ENCODE data around the gene ZBTB7C.

Gene ZBTB7C

GRCh38 chr18:48324651-48325050, 84.5 kb downstream of the ZBTB7C start:
- no peak for DNase-seq (ENCODE audit: low read depth, low spot score)

GRCh38 chr18:48323151-48323550, 86.0 kb downstream of the ZBTB7C start:
- no peak for DNase-seq (ENCODE audit: low read depth, low spot score)

- no peak for DNase-seq (ENCODE audit: low read depth, low spot score)
Observed at GRCh38 chr18:48321536-48321935, 87.6 kb downstream of the ZBTB7C start.

- DNase-seq (ENCODE audit: low read depth, low spot score) = no peak
Observed at GRCh38 chr18:48321121-48321520, 88.1 kb downstream of the ZBTB7C start.

GRCh38 chr18:48320639-48320945, 88.6 kb downstream of the ZBTB7C start:
- no peak for DNase-seq (ENCODE audit: low read depth, low spot score)

- DNase-seq (ENCODE audit: low read depth, low spot score) = no peak
Observed at GRCh38 chr18:48319801-48320638, 89.2 kb downstream of the ZBTB7C start.

DNA sequence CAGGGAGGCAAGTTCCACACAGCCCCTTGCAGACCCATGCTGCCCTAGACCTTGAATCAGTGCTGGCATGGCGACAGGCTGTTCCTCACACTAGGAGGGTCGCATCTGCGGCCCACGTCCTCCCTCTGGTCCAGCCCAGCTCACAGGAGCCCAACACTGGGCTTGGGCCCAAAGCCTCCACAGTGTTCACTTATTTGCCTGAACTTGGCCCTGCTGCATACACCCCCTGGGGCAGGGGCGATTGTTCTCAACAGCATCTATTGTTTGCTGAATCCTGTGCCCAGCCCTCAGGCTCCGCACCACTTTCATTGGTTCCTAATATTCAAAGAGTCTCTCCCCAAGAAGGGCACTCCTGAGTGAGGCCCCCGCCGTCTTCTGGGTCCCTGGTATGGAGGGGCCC, 90.7 kb downstream of the ZBTB7C start:
- no peak for DNase-seq (ENCODE audit: low read depth, low spot score)

DNA sequence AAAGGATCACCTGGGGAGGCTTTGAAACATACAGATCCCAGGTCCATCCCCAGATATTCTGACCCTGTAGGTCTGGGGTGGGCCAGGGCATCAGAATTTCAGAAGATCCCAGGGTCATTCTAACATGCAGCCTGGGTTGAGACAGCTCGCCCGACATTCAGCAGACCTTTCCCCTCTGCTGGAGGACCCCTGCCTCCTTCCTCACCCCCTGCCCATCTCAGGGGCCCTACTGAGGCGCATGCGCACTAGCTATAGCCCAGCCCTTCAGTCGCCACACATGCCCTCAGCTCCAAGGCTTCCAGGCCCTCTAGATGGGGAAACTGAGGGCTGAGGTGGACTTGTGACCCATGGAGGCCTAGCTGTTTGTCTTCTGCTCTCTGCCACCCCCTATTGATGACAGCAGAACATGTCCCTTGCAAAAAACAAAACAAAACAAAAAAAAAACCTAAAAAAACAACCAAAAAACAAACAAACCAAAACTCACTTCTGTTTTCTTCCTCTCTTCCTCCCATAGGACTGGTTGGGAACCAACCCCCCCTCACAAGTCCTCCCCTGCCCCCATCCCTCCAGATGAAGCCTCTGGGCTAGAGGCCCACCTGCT, 91.3 kb downstream of the ZBTB7C start:
- DNase-seq (ENCODE audit: low read depth, low spot score) = no peak

GRCh38 chr18:48316177-48316576, 93.0 kb downstream of the ZBTB7C start:
- no peak for DNase-seq (ENCODE audit: low read depth, low spot score)

DNA sequence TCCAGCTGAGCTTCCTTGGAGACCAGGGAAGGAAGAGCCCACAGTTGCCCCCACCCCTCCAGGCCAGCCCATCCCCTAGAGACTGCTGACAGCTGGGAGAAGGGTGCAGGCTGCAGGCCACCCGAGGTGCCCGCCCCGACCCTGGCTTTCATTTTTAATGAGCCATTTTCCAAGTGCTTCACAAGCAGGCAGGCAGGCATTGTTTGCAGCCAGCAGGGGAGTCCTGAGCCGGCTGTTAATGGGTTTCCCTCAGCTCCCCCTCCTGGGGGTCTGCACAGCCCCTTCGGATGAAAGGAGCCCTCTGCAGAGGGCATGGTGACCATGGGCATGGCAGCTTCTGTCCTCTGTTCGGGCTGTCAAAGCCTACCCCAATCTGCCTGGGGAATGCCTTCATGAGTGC, 94.5 kb downstream of the ZBTB7C start:
- no peak for DNase-seq (ENCODE audit: low read depth, low spot score)

DNA sequence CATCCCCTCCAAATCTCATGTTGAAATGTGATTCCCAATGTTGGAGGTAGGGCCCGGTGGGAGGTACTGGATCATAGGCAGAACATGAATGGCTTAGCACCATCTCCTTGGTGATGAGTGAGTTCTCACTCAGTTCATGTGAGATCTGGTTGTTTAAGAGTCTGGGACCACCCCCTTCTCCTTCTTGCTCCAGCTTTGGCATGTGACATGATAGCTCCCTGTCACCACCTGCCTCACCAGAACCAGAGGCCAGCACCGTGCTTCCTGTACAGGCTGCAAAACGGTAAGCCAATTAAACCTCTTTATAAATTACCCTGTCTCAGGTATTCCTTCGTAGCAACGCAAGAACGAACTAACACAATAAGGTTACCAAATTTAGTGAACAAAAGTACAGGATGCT, 95.4 kb downstream of the ZBTB7C start:
- no peak for DNase-seq (ENCODE audit: low read depth, low spot score)

- no peak for DNase-seq (ENCODE audit: low read depth, low spot score)
Observed at GRCh38 chr18:48312066-48312465, 97.1 kb downstream of the ZBTB7C start.

DNA sequence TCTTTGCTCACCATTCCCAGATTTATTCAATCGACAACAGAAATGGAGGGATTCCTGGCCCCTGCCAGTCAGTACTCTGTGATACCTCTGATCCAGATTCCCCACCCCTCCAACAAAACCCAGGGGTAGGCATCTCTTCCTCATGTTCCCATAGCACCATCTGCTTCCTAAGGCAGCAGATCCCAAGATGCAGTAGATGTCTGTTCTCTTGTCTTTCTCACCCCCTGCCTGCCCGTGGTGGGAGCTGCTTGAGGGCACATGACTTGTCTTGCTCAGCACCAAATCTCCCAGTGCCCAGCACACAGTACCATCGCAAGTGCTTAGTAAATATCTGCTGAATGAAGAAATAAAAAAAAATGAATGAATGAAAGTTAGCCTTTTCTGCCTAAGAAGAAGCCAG, 98.2 kb downstream of the ZBTB7C start:
- DNase-seq (ENCODE audit: low read depth, low spot score) = no peak

DNA sequence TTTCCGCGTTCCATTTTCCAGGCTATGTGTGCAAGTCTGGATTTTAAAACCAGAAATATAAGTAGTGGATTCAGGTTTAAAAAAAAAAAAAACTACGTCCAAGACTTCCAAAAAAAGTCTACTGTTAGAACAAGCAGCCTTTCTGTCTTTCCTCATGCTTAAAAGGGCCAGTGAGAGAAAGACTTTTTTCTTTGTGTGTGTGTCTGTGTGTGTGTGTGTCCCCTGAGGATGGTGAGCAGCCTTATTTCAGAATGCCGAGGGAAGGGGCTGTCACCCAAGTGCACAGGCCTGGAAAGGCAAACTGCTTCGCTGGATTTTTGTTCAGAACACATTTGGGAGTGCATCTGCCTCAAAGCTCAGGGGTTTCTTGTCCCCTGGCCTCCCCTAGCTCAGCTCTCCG, 98.8 kb downstream of the ZBTB7C start:
- DNase-seq (ENCODE audit: low read depth, low spot score) = no peak

- no peak for DNase-seq (ENCODE audit: low read depth, low spot score)
Observed at GRCh38 chr18:48308755-48309575, 100.2 kb downstream of the ZBTB7C start.

DNA sequence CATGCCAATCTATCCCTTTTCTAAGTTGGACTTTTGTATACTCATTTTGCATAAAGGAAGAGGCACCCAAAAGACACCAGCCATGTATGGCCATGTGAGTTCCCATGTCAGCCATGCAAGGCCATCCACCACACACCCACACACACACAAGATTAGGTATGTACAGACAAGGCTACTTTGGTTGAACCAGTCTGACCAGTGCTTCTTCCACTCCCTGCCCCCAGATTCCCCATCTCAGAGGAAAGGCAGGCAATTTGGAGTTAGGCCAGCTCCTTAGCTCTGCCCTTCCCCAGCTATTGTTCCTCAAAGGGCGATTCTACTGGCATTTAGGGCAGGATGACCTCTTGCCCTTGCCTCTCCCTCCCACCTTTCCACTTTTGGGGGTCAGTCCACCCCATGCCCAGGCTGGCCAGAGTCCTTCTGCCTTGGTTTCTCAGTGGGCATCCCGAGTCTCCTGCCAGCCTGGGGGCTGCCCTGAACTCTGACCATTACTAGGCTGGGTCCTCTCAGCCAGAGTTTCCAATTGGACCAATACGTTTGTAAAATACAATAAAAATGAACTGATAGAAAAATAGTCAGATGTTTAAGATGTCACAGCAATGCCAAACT, 101.1 kb downstream of the ZBTB7C start:
- no peak for DNase-seq (ENCODE audit: low read depth, low spot score)

- DNase-seq (ENCODE audit: low read depth, low spot score) = no peak
Observed at GRCh38 chr18:48306838-48307237, 102.3 kb downstream of the ZBTB7C start.

GRCh38 chr18:48304906-48305693, 104.1 kb downstream of the ZBTB7C start:
- no peak for DNase-seq (ENCODE audit: low read depth, low spot score)

- no peak for DNase-seq (ENCODE audit: low read depth, low spot score)
Observed at GRCh38 chr18:48303883-48304282, 105.3 kb downstream of the ZBTB7C start.

GRCh38 chr18:48302736-48303135, 106.4 kb downstream of the ZBTB7C start:
- no peak for DNase-seq (ENCODE audit: low read depth, low spot score)

GRCh38 chr18:48300463-48300961, 108.7 kb downstream of the ZBTB7C start:
- no peak for DNase-seq (ENCODE audit: low read depth, low spot score)

Data from brain pericyte (primary cell).